GM18861 (cell line): ENCODE measurements around the gene FGGY.

Source experiments
- ATAC-seq: cut with Tn5 transposase; IDR thresholded peaks from one replicate; pipeline ENCODE4 v1.9.1; 2021; ENCODE audit not compliant: unreplicated experiment

Gene FGGY

DNA sequence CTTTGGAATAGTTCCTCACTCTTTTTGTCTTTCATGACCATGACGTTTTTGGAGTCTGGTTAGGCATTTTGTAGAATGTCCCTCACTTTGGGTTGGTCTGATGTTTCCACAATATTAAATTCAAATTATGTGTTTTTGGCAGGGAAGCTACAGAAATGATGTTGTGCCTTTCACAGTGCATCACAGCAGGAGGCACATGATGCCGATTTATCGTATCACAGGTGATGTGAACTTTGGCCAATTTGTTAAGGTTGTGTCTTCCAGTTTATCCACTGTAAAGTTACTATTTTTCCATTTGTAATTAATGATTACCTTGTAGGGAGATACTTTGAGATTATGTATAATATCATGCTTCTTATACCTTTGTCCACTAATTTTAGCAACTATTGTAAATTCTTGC lies 114.3 kb downstream of the FGGY start:
- ATAC-seq: no peak

DNA sequence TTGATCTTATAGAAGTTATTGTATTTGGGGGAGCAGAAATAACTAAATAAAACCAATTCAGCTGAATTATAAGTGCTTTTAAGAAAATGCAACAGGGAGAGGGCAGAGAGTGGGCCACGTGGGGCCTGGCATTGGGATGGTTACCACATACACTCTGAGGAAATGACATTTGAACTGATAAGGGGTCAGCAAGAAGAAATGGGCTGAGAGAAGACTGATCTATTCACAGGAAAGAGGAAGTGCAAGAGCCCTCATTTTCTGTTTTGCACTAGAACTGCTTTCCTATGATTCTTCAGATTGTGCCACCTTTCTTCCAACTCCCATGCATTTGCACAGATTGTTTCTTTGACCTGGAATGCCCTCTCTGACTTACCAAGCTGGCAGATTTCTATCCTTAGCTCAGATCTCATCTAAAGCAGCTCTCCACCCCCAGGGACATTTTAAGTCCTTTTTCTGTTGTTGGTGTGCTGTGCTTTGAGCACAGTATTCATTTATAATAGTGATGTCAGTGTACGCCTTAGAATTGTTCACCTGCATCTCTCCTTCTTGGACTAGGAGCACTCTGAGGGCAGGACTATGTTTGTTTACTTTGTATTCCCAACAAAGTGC lies 115.9 kb downstream of the FGGY start:
- no peak for ATAC-seq

DNA sequence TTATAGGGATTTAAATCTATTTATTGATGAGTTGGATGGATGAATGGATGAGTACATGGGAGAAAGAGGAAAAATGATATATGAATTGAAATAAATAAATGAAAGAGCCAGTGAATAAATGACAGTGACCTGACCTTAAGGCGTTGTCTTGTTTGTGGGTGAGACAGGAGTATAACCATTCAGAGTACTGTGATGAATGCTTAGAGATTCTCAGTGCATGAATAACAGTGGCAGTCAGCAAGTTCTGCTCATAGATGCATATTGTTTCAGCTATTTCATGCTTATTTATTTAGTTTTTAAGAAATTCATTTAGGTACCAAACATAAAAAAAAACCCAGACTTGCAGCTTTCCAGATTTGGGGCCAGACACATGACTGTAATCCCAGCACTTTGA lies 116.4 kb downstream of the FGGY start:
- no peak for ATAC-seq

DNA sequence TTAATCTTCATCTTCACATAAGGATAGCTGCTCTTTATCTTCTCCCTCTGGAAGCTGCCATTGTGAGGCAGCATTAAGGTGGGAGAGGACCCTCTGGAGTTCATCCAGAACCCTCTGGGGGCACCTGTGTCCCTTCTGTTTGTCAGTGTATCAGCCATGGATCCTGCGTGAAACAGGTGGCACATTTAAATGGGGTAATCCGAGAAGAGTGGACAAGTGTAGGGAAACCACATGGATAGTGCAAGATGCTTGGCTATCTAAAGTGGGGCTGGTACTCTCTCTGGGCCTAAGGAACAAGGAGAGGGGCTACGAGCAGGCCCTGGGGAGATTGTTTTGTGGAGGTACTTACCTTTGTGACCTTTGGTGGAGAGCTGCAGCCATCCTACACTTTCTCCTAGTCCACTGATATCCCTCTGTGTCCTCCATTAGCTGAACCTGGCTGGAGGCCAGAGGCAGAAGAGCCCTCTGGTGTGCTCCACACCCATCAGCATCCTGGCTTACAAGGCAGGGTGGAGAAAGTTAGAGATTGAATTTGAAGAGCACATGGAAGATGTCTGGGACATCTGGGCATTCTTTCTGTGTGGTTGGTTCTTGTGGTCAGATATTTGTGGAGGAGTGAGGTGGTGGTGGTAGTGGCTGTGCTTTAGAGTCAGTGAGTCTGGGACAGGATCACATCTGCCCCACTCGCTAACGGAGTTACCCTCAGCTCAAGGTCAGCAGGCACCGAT lies 117.7 kb downstream of the FGGY start:
- ATAC-seq: no peak

DNA sequence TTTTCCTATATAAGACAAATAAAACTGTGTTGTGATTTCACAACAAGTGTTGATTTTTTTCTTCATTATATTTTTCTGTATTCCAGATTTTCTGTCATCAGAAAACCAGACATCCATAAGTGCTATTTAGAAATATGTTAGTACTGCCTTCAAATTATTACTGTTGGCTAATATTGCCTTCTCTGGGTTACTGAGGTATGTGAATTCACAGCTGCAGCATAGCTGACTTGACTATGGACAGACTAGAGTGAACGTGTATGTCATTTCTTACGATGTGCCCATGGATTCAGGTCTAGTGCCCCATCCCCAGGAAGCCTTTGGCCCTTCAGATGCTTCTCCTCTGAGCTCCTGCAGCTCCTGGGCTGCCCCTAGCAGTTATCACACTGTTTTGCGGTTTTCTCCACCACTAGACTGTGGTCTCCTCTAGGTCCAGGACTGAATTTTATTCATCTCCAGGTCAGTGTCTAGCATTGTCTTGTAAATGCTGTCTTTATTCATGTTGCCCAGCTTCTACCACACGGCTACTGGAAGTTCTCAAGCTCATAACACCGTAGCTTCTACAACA lies 118.5 kb downstream of the FGGY start:
- no peak for ATAC-seq

DNA sequence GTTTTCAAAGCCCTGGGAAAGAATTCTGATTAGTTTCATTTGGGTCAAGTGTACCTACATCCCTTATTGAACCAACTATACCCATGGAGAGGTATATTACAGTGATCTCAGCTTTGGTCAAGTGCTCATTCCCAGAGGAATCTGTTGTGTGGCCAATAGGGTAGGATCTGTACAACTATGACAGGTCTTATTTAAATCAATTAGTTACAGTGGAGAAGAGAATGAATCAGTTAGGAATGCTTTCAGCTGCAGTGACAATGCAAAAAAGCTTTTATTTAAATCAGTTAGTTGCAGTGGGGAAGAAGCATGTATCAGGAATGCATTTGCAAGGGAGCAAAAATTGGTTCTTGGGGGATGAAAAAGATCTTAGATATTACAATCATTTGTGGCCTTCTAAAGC lies 119.0 kb downstream of the FGGY start:
- no peak for ATAC-seq

DNA sequence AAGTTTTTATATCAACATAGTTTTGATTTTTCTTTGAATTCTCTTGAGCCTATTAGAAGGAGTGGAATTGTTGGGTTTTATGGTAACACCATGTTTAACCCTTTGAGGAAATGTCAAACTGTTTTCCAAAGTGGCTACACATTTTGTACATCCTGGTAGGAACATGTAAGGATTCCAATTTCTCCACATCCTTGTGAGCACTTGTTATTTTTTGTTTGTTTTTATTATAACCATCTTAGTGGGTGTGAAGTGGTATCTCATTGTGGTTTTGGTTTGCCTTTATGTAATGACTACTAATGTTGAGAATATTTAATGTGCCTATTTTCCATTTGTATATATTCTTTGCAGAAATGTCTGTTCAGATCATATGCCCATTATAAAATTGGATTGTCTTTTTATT lies 120.5 kb downstream of the FGGY start:
- no peak for ATAC-seq

DNA sequence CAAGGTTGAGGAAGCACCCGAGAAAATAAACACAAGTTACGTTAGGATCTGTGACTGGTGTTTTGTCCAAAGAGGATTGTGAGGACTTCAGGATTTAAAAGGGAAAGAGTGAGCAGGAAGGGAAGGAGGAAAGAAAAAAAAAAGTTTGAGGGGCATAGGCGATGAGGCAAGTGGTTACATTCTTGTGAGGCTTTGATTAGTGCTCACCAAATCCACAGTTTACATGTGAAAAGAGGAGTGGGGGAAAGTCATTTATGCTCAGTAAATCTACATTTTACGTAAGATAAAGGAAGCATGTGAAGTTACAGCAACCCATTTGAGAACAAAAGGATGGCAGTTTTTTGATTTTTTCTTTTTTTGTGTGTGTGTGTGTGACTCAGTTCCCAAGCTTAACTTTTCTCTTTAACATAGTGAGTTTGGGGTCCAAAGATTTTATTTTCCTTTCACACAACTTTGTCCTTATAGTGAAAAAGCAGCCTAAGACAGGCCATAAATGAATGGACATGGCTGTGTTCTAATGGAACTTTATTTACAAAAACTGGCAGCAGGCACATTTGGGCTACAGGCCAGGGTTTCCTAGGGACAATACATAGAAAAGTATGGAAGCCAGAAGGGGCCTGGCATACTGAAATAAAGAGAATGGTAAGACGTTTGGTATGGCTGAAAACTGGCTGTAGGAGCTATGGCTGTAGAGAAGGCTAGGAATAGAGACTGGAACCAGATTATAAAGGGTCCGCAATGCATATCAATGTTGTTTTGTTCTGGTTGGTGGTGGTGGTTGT lies 121.7 kb downstream of the FGGY start:
- ATAC-seq: no peak

DNA sequence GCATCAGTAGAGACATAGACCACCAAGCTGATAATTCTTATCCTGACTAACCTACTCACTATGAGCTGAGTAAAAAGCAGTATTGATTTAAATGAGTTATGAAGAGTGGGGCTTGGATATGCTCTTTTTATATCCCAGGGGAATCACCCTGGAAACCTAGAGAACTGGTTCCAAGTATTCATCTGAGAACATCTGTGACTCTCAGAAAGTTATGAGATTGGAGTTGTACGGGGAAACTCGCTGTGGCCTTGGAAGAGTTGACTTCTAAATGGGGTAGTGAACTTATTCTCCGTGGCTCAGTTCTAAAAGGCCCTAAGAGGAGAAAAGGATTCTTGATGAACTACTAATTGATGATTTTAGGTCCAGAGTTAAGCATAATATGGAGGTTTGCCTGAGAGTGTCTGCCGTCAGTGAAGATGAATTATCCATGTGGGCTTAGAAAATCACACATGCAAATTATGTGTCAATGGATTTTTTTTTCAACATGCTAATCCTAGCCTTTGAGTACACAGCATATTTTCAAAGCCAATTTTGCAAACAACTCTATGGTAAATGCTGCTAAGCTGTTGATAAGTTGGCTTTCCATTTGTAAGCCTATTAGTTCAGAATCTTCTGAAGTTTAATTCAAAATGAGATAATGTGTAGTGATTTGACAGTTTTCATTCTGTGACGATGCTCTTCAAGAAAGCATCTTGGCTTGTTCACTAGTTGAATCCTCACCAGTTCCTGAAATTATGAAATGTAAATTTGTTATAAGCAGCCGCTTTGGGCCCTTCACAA lies 122.7 kb downstream of the FGGY start:
- ATAC-seq: no peak

DNA sequence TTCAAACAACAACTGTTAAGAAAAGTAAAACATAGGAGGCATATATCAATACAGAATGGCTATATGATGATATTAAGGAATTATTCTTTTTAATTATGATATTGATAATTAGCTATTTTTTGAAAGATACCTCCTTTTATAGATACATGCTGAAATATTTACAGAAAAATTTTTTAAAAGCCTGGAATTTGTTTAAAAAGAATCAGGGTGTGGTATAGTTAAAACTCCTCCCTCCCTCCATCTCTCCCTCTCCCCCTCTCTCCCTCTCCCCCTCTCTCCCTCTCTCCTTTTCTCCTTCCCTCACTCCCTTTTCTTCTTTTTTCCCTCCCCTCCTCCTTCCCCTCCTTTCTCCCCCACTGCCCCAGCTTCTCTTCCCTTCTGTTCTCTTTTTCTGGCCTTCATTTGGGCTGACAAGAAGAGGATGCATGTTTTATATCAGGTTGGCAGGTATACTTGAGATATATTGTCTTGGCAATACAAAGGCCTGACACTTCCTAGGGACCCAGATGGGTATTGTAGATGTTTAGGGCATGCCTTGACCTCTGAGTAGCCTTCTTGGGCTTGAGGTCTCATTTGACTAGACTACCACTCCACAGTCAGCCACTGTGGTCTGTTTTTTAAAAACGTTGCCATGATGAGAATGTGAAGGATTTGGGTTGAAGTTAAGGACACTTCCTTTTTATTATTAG lies 124.5 kb downstream of the FGGY start:
- ATAC-seq: no peak

DNA sequence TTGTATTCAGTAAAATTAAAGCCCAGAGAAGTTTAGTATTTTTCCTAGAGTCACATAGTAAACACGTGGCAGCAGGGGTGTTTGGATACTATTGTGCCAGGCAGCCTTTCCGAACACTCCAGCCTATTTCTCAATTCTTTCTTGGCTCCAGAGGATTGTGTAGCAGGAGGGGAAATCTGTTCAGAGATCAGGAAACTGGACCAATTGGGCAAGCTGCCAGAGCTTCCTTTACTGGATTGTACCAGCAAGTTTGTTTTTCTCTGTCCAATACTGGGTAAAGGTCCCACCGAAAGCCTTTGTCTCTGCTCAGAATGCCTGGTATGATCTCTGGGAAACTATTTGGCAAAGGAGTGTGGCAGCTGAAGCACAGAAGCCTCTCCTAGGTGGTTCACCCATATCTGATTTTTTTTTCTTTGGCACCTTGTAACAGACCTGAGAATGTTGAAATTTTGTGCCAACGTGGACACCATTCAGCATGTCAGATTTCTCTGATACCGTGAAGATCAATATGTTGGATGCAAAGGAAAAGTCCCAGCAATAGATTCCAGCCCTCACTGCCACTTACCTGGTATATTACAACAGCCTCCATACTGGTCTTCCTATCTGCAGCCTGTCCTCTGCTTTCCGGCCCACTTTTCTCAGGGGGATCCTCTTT lies 126.2 kb downstream of the FGGY start:
- ATAC-seq: no peak

DNA sequence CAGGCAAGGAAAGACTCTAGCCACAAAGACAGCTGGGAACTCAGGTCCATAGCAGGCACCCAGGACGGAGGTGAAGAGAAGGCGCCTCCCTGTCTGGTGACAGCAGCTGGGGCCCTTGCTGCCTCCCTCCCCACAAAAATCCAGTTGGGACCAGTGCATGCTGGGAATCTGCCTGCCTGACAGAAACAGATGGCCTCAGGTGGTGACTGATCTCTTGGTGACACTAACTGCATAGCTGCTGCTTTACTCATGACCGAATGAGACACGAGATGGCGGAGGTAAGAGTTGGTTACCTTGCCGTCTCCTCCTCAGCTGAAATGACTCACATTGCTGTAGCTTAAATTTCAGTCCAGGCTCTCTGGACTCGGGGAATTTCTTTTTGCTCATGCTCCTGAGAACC lies 130.3 kb downstream of the FGGY start:
- no peak for ATAC-seq

DNA sequence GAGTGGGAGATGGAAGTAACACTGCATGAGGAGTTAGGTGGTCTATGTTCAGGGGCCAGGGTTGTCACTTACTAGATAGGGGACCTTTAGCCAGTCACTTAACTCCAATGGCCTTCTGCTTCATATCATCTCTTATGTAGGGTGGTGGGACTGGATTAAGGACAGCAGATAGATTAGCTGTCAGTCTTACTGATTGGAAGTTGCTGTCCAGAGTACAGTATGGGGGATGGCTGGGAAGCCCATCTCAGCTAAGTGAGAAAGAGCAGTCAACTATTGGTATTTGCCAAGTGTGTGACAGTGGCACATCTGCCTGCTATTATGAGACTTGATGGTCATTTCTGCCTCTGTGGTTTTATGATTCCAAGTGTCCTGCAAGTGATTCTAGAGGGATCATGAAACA lies 130.9 kb downstream of the FGGY start:
- ATAC-seq: no peak

DNA sequence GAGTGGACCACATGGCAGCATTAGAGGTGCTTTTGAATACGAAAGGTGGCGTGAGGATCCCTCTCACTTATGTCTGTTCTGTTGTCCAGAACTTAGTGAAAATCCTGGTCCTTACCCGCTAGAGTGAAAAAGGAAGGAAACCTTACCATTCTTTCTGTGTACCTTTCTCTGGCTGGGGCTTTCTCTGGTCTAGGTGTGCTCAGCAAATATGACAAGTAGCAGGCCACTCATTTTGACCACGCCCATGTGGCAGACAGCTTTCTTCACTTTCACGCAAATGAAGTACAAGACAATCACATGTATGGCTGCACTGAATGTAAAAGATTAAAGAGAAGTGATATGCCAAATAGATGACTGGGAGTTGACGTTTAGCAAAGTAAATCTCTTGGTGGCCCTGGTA lies 131.9 kb downstream of the FGGY start:
- ATAC-seq: no peak

DNA sequence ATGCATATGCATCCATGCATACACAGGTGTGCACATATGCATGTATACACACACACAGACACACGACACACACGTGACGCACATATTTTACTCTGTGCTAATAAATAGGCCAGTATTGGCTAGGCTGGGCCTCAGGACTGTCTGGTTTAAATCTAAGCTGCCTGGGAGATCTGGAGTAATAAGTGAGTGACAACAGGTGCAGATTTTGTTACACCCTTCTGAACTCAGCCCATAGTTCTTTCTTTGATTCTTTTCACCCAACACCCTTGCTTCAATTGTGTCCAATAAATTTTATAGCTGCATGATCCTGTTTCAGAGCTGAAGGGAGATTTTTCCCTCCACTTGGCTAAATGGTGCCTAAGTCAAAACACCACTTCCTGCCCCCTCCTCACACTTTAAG lies 132.8 kb downstream of the FGGY start:
- ATAC-seq: no peak

DNA sequence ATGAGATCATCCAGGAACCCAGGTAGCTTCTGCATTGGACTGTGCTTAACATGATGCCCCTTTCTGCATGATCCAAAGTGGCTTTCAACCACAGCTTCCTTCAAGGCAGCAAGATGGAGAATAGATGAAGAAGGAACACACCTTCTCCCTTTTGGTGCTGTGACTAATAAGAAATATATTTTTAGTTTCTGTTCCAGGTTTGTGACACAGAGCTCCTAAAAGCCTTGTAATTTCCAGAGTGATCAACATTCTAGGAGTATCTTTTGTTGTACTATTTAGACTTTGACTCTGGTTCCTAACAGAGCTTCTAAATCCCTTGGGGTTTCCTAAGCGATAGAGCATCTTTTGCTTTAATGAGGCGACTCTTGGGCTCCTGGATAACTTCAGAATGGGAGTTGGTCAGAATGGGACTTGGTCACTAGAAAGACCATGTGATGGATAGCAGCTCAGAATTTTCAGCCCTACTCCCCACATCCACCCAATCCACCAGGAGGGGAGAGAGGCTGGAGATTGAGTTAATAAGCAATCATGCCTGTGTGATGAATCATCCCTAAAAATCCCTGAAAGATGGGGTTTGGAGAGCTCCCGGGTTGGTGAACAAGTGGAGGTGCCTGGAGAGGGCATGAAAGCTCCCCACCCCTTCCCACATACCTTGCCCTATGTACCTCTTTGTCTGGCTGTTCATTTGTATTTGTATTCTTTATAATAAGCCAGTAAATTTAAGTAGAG lies 134.8 kb downstream of the FGGY start:
- ATAC-seq: no peak

DNA sequence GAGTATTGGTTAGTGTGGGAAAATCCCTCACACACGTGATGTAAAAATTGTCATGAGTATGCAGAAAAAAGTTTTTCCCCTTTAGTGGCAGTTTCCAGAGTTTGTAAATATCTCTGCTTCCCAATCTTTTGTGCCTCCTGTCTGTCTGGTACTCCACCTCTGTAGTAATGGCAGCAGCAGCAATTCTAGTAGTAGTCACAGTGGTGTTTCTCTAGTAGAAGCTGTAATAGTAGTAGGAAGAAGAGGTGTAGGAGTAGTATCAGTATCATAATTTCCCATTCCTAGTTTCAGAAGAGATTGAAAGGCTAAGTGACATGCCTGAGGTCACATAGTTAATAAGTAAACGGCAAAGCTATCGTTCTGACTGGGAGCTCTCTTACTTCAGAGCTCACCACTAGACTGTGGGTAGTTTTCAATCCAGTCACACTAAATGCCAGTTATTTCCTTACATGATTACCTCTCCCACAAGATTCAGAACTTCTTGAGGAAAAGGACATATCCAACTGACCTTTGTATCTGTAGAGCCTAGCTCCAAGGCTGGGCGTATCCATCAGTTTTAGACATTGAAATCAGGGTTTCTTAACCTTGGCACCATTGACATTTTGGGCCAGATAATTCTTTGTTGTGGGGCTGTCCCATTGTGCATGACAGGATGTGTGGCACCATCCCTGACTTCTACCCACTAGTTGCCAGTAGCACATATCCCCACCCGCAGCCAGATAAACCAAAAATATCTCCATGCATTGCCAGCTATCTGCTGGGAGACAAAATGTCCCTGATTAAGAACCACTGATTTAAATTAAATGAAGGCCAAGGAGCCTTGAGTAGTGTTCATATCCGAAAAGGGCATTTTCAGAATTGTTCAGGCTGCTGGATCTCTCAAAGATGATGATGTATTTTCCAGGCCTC lies 135.9 kb downstream of the FGGY start:
- ATAC-seq: peak; percentile 97

DNA sequence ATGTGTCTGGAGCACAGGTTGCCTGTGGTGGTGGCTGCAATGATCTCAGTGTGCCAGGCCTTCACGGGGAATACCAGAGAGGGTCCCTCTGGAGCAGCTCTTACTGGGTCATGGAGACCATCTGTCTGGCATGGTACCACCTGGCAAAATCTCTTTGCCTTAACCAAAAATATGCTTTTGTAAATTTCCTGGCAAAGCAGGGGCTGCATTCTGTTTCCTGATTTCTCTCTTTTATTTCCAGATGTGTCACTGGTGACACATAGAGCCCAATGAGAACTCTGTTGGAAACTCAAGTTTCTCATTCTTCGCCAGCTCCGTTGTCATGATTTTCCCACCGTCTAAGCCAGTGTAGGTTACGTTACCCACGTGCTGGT lies 136.5 kb downstream of the FGGY start:
- no peak for ATAC-seq
